ENCODE data around the gene PGGT1B.

The PGGT1B gene

DNA sequence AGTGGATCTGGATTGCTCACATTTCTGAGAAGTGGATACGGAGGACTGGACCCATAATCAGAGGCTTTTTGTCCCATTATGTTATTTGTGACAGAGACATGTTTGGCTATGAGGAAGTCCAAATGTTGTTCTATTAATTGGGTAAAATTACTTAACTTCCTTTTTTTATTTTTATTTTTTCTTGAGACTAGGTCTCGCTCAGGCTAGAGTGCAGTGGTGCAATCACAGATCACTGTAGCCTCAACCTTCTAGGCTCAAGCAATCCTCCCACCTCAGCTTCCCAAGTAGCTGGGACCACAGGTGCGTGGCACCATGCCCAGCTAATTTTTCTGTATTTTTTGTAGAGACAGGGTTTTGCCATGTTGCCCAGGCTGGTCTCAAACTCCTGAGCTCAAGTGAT is 11.9 kb upstream of the PGGT1B start:
- Histone ChIP-seq H3K4me3 (ENCODE audit: low read depth, low read length) (no peak overlapping the region), H3K79me2 (no peaks in the 10 kb centered on the region), H3K27me3 (ENCODE audit: control insufficient read depth, insufficient read depth, low read length) (no peaks in the 10 kb centered on the region), H2AFZ (no peak overlapping the region), H3K36me3 (ENCODE audit: control insufficient read depth, insufficient read depth, low read length) (no peaks in the 10 kb centered on the region), H3K4me2 (ENCODE audit: low read length) (no peak overlapping the region), H3K27ac (no peak overlapping the region), H3K9me3 (ENCODE audit: control insufficient read depth, low read length) (no peaks in the 10 kb centered on the region), H3K4me1 (no peaks in the 10 kb centered on the region), H3K9ac (no peak overlapping the region)
- TF ChIP-seq, protein P1, sequence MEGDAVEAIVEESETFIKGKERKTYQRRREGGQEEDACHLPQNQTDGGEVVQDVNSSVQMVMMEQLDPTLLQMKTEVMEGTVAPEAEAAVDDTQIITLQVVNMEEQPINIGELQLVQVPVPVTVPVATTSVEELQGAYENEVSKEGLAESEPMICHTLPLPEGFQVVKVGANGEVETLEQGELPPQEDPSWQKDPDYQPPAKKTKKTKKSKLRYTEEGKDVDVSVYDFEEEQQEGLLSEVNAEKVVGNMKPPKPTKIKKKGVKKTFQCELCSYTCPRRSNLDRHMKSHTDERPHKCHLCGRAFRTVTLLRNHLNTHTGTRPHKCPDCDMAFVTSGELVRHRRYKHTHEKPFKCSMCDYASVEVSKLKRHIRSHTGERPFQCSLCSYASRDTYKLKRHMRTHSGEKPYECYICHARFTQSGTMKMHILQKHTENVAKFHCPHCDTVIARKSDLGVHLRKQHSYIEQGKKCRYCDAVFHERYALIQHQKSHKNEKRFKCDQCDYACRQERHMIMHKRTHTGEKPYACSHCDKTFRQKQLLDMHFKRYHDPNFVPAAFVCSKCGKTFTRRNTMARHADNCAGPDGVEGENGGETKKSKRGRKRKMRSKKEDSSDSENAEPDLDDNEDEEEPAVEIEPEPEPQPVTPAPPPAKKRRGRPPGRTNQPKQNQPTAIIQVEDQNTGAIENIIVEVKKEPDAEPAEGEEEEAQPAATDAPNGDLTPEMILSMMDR (IDR thresholded peaks at IDR 0.05): no peak

DNA sequence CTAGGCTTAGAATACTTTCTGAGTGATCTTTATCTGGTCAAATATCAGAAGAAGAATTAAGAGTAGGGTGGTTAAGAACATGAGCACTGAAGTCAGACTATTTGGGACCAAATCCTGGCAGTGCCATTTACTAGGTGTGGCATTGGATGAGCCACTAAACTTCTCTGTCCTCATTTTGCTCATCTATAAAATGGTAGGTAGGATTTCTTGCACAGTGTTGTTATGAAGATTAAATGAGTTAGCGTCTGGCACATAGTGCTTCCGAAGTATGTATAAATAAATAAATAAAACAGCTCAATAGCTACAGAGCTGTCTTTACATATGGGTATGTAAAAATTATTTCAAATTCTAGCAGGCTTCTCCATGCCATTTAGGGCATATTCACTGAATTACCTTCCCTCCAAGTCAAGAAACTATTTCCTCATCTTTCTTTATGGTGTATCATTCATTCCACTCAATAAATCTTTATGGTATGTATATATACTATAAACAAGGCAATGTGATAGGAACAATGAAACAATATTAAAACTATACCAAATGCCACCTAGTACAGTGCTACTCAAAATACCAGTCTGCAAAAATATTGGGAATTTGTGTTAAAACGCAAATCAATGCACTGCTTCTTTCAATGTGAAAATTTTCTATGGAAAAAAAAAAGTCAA is 9.8 kb upstream of the PGGT1B start:
- Histone ChIP-seq H3K79me2 (no peaks in the 10 kb centered on the region), H3K27ac (no peak overlapping the region), H3K4me3 (ENCODE audit: low read depth, low read length) (no peak overlapping the region), H3K9me3 (ENCODE audit: control insufficient read depth, low read length) (no peaks in the 10 kb centered on the region), H3K27me3 (ENCODE audit: control insufficient read depth, insufficient read depth, low read length) (no peaks in the 10 kb centered on the region), H3K4me2 (ENCODE audit: low read length) (no peak overlapping the region), H3K4me1 (no peaks in the 10 kb centered on the region), H2AFZ (no peak overlapping the region), H3K36me3 (ENCODE audit: control insufficient read depth, insufficient read depth, low read length) (no peaks in the 10 kb centered on the region), H3K9ac (no peak overlapping the region)
- TF ChIP-seq, protein P1 (IDR thresholded peaks at IDR 0.05): no peak

DNA sequence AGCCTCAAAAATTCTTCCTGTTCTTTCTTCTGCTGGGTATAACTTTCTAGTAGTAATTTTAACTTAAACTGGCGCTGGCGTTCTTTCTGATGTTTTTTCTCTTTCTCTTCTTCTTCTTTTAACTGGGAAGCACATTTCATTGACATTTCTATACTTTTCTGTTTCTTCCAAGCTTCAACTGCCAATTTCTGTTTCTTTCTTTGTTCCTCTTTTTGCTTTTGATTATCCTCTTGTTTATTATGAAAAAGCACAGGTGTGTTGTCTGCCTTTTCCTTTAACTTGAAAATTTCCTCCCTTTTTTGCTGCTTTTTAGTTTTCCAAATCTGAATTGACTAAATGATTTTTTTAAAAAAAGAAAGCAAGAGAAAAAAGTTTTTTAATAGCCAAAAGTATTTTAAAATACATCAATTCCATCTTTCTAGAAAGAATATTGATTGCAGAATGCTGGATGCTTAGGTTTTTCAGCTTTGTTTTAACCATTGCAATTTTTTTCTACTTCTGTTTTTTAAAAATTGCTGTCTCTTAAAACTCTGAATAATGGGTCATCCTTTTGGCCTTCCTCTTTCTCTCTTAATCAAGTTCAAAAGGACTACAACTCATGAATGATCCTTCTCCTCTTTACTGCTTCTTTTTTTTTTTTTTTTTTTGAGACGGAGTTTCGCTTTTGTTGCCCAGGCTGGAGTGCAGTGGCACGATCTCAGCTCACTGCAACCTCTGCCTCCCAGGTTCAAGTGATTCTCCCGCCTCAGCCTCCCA is 8.8 kb upstream of the PGGT1B start:
- TF ChIP-seq, protein P1 (IDR thresholded peaks at IDR 0.05): no peak
- H3K4me1 ChIP-seq: no peaks in the 10 kb centered on the region
- H3K36me3 ChIP-seq (ENCODE audit: control insufficient read depth, insufficient read depth, low read length): no peaks in the 10 kb centered on the region
- H3K27ac ChIP-seq: no peak overlapping the region
- H3K4me2 ChIP-seq (ENCODE audit: low read length): no peak overlapping the region
- no peak overlapping the region for H2AFZ ChIP-seq
- no peak overlapping the region for H3K4me3 ChIP-seq (ENCODE audit: low read depth, low read length)
- no peaks in the 10 kb centered on the region for H3K9me3 ChIP-seq (ENCODE audit: control insufficient read depth, low read length)
- no peak overlapping the region for H3K9ac ChIP-seq
- H3K27me3 ChIP-seq (ENCODE audit: control insufficient read depth, insufficient read depth, low read length): no peaks in the 10 kb centered on the region
- H3K79me2 ChIP-seq: no peaks in the 10 kb centered on the region

DNA sequence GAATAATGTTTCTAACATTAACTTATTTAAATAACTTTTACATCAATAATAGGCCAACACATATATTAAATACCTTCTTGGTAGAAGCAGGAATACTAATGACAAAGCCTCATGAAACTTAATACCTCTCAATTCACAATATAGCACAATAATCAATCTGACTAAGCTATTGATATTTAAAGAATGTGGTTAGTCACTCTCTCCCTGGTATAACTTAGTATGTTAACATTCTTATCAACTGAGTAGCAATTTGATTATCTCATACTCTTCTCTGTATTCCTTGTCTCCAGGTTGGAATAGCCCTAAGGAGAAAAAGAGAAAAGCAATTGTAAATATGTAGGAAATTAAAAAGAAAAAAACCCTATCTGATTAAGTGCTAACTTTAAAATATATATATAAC is 4.9 kb upstream of the PGGT1B start:
- Histone ChIP-seq H3K9me3 (ENCODE audit: control insufficient read depth, low read length) (peaks cover 2% of the 10 kb centered on the region), H3K79me2 (peaks cover 3% of the 10 kb centered on the region), H3K9ac (no peak overlapping the region), H3K4me2 (ENCODE audit: low read length) (no peak overlapping the region), H3K36me3 (ENCODE audit: control insufficient read depth, insufficient read depth, low read length) (no peaks in the 10 kb centered on the region), H2AFZ (no peak overlapping the region), H3K4me3 (ENCODE audit: low read depth, low read length) (no peak overlapping the region), H3K4me1 (peaks cover 5% of the 10 kb centered on the region), H3K27ac (no peak overlapping the region), H3K27me3 (ENCODE audit: control insufficient read depth, insufficient read depth, low read length) (no peaks in the 10 kb centered on the region)
- TF ChIP-seq, protein P1 (IDR thresholded peaks at IDR 0.05): no peak

Data from parathyroid adenoma (tissue), 2 donors.